Sigmoid colon (tissue), 7 donors: ENCODE measurements around the gene ELOVL7. TPM values are rescaled to one million over a fixed set of nuclear protein-coding genes. Genes with fewer than 3 reads are reported as not detected.

ENCODE experiments used
- DNase-seq: peaks from one replicate; pipeline ENCODE4 v3.0.0-alpha.2; 2019
- H3K27ac ChIP-seq, 4 donors: fragments of 200-600 bp; sonication (generic); one replicate each; pipeline ENCODE4 v1.5.1; 2016 to 2019; ENCODE audit warnings: mild to moderate bottlenecking in 1 of 4
- H3K27me3 ChIP-seq, 3 donors: fragments of 200-600 bp; sonication (generic); one replicate each; pipeline ENCODE4 v1.5.1; 2019; ENCODE audit warnings: mild to moderate bottlenecking in 1 of 3
- H3K36me3 ChIP-seq, 4 donors: fragments of 200-600 bp; sonication (generic); one replicate each; pipeline ENCODE4 v1.5.1; 2016 to 2019
- H3K4me1 ChIP-seq, 4 donors: fragments of 200-600 bp; sonication (generic); one replicate each; pipeline ENCODE4 v1.5.1; 2017 to 2019
- H3K4me3 ChIP-seq, 4 donors: fragments of 200-600 bp; sonication (generic); one replicate each; pipeline ENCODE4 v1.5.1; 2017 to 2019; ENCODE audit warnings: mild to moderate bottlenecking in 2 of 4, moderate library complexity in 1 of 4
- H3K9me3 ChIP-seq, 4 donors: fragments of 200-600 bp in 3 of 4; sonication (generic) in 3 of 4; one replicate each; pipeline versions ENCODE4 v1.5.1 to v1.6.1; 2013 to 2019
- CTCF ChIP-seq, 4 experiments: fragments of 450-650 bp in 3 of 4; fragments of 200-600 bp in 1 of 4; IDR thresholded peaks; one replicate each; pipeline ENCODE4 v1.5.1; 2016 to 2019; ENCODE audit warnings: antibody characterized with exemption in 4 of 4, mild to moderate bottlenecking in 3 of 4, moderate library complexity in 2 of 4
- EP300 ChIP-seq, 4 donors: sonication (generic); formaldehyde crosslinking; IDR thresholded peaks; one replicate each; pipeline ENCODE4 v1.6.1; 2017; ENCODE audit warnings: antibody characterized with exemption in 4 of 4
- POLR2A ChIP-seq, 2 donors: fragments of 450-650 bp; IDR thresholded peaks; one replicate each; pipeline ENCODE4 v1.6.1; 2016; ENCODE audit warnings: antibody characterized with exemption in 2 of 2, mild to moderate bottlenecking in 2 of 2, moderate library complexity in 2 of 2
- POLR2AphosphoS5 ChIP-seq, 4 donors: sonication (generic); formaldehyde crosslinking; IDR thresholded peaks; one replicate each; pipeline ENCODE4 v1.6.1; 2017; ENCODE audit warnings: antibody characterized with exemption in 4 of 4
- WGBS, 2 donors: extraction: QIAGEN DNeasy Blood & Tissue Kit; methylation state at CpG; one replicate each; pipeline ENCODE4 v1.1.7; 2013; 5-methylcytosine and 5-hydroxymethylcytosine counted together
- intact Hi-C: fragments of 100-400 bp; cut with DNase I; formaldehyde crosslinking; loops from one replicate; pipeline ENCODE4 v1.15.1; 2023
- polyA plus RNA-seq, 3 donors: library from polyadenylated mRNA; stranded (reverse); fragments of 200-250 nt; gene quantifications; one replicate each; pipeline ENCODE4 v1.2.3, GENCODE V29; 2013
- total RNA-seq, 4 donors: library from RNA; depleted of rRNA; stranded (reverse); fragments of >200 nt; gene quantifications; one replicate each; pipeline ENCODE4 v1.1.0, GENCODE V29; 2016
- donor health status: healthy with polysubstance abuse.
- donor health status: Bipolar disorder and iron deficiency.
- donor health status: healthy.

ELOVL7 gene
- total and polyA plus RNA-seq, 7 donors: 1.2 to 8.9 (median 2.5) TPM

- H3K9me3 ChIP-seq: no peaks in the 10 kb centered on the region
- H3K36me3 ChIP-seq: no peaks in the 10 kb centered on the region
- H3K27me3 ChIP-seq: no peaks in the 10 kb centered on the region
- H3K27ac ChIP-seq: no peak overlapping the region
- DNase-seq: no peak
- WGBS, 2 donors: 56 to 60% methylated on average over 3 of the region's 3 CpGs
- no peaks in the 10 kb centered on the region for H3K4me1 ChIP-seq
- TF ChIP-seq EP300 (IDR thresholded peaks at IDR 0.05): no peak
- no peak for TF ChIP-seq CTCF (IDR thresholded peaks at IDR 0.05)
- TF ChIP-seq POLR2AphosphoS5 (IDR thresholded peaks at IDR 0.05): no peak
- no peak for TF ChIP-seq POLR2A (IDR thresholded peaks at IDR 0.05)
- intact Hi-C loops: no loop called here
- no peak overlapping the region for H3K4me3 ChIP-seq
Observed at GRCh38 chr5:60710362-60710761, 133.7 kb downstream of the ELOVL7 start.

- no peak overlapping the region for H3K27ac ChIP-seq
- H3K4me1 ChIP-seq: peaks cover 0 to 9% (median 5%) of the 10 kb centered on the region in 4 donors
- TF ChIP-seq POLR2A (IDR thresholded peaks at IDR 0.05) (no peak), CTCF (IDR thresholded peaks at IDR 0.05) (no peak), EP300 (IDR thresholded peaks at IDR 0.05) (no peak), POLR2AphosphoS5 (IDR thresholded peaks at IDR 0.05) (no peak)
- intact Hi-C loops: no loop called here
- DNase-seq: no peak
- no peaks in the 10 kb centered on the region for H3K36me3 ChIP-seq
- H3K9me3 ChIP-seq: no peaks in the 10 kb centered on the region
- no peak overlapping the region for H3K4me3 ChIP-seq
- H3K27me3 ChIP-seq: no peaks in the 10 kb centered on the region
Observed at GRCh38 chr5:60705144-60705543, 138.9 kb downstream of the ELOVL7 start.

DNA sequence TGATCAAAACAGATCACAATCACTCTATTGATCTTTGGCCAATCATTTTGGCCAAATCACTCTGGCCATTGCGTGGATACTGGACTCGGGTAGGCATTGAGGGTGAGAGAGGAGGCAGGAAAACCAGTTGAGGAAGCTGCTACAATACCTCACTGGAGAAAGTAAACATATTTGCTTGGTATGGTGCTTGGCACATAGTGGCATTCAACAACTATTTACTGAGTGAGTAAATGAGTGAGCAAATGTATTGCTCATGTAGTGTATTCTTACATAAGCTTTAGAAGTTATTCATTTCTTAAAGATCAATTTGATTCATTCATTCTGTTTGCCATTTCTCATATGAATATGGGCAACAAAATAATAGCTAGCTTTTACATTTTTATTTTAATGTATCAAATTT, 140.1 kb downstream of the ELOVL7 start:
- DNase-seq: no peak
- intact Hi-C loops: no loop called here
- Histone ChIP-seq H3K9me3 (no peaks in the 10 kb centered on the region), H3K36me3 (no peaks in the 10 kb centered on the region), H3K27me3 (no peaks in the 10 kb centered on the region), H3K4me1 (peaks cover 0 to 15% (median 11%) of the 10 kb centered on the region in 4 donors), H3K27ac (no peak overlapping the region), H3K4me3 (no peak overlapping the region)
- TF ChIP-seq CTCF (IDR thresholded peaks at IDR 0.05): no peak
- no peak for TF ChIP-seq POLR2AphosphoS5 (IDR thresholded peaks at IDR 0.05)
- no peak for TF ChIP-seq POLR2A (IDR thresholded peaks at IDR 0.05)
- no peak for TF ChIP-seq EP300 (IDR thresholded peaks at IDR 0.05)
- 89 to 94% methylated on average over 2 of the region's 2 CpGs for WGBS, 2 donors

Other genes with a start within 250 kb of the ELOVL7 start
- gene DEPDC1B, start 144.1 kb downstream of the ELOVL7 start, total RNA-seq: under 1 TPM in 2 of 4 donors, not detected in 2; 0.27 to 0.36 TPM
- 1 to 10 TPM; 1.2 to 9.5 (median 3.9) TPM for gene DEPDC1B, start 144.1 kb downstream of the ELOVL7 start, polyA plus RNA-seq
- 10 to 100 TPM in 3 of 4 donors, 1 to 10 TPM in 1; 8.8 to 16.4 (median 14.2) TPM for gene ERCC8, start 100.8 kb upstream of the ELOVL7 start, total RNA-seq
- 1 to 10 TPM; 5.8 to 8.4 (median 5.8) TPM for gene ERCC8, start 100.8 kb upstream of the ELOVL7 start, polyA plus RNA-seq
- gene NDUFAF2, start 100.9 kb upstream of the ELOVL7 start, total RNA-seq: 10 to 100 TPM; 33.5 to 45.1 (median 39.9) TPM
- 10 to 100 TPM; 39.0 to 48.6 (median 43.2) TPM for gene NDUFAF2, start 100.9 kb upstream of the ELOVL7 start, polyA plus RNA-seq